WTC11 (cell line): Measurements from ENCODE around the gene GALNTL6. TPM values are rescaled to one million over a fixed set of nuclear protein-coding genes. Genes with fewer than 3 reads are reported as not detected.

Experiments used
- ATAC-seq: fragments of 200-7000 bp; cut with Tn5 transposase; 2 replicates; pipeline ENCODE4 v1.10.0; 2021; ENCODE audit warnings: mild to moderate bottlenecking, moderate library complexity
- CTCF ChIA-PET: fragments of 300-600 bp; sonication (Branson Sonifier 250); formaldehyde crosslinking; loops from one replicate; lab custom pipeline; 2021; ENCODE audit warnings: antibody characterized with exemption; lab: Charles Lee
- POLR2A ChIA-PET: fragments of 350-600 bp; sonication (Branson Sonifier 250); formaldehyde crosslinking; loops from one replicate; lab custom pipeline; 2021; ENCODE audit warnings: antibody characterized with exemption; lab: Charles Lee
- DNase-seq: peaks from one replicate; pipeline ENCODE4 v3.0.0; 2021; ENCODE audit warnings: low spot score
- H3K27ac Mint-ChIP-seq: 2 replicates; pipeline ENCODE4 v1.8.0; 2021; ENCODE audit warnings: mixed read lengths
- H3K27me3 Mint-ChIP-seq: 2 replicates; pipeline ENCODE4 v1.8.0; 2021; ENCODE audit warnings: low read depth, mild to moderate bottlenecking, moderate library complexity, mixed read lengths
- H3K36me3 Mint-ChIP-seq: 2 replicates; pipeline ENCODE4 v1.8.0; 2021; ENCODE audit warnings: mixed read lengths
- H3K4me1 Mint-ChIP-seq: 2 replicates; pipeline ENCODE4 v1.8.0; 2022; ENCODE audit warnings: mixed read lengths
- H3K4me3 Mint-ChIP-seq: 2 replicates; pipeline ENCODE4 v1.8.0; 2021; ENCODE audit warnings: mild to moderate bottlenecking, moderate library complexity, mixed read lengths
- H3K9me3 Mint-ChIP-seq: 2 replicates; pipeline ENCODE4 v1.8.0; 2021; ENCODE audit warnings: mixed read lengths
- EMX1 ChIP-seq: fragments of 250-450 bp; sonication (Bioruptor Pico); IDR thresholded peaks from 2 replicates; pipeline ENCODE4 v1.8.0; 2021; ENCODE audit warnings: mild to moderate bottlenecking
- FOXP4 ChIP-seq: sonication (generic); formaldehyde crosslinking; IDR thresholded peaks from 2 replicates; pipeline ENCODE4 v1.8.0; 2022; ENCODE audit warnings: mild to moderate bottlenecking, missing genetic modification reagents
- GRHL2 ChIP-seq: fragments of 250-450 bp; sonication (Bioruptor Pico); IDR thresholded peaks from 2 replicates; pipeline ENCODE4 v1.8.0; 2022; ENCODE audit warnings: mild to moderate bottlenecking, moderate library complexity; ENCODE audit not compliant: insufficient replicate concordance, severe bottlenecking
- IRF2 ChIP-seq: sonication (generic); formaldehyde crosslinking; IDR thresholded peaks from 2 replicates; pipeline ENCODE4 v1.8.0; 2022; ENCODE audit warnings: low read depth, missing genetic modification reagents, borderline replicate concordance
- JAZF1 ChIP-seq: fragments of 250-450 bp; sonication (Bioruptor Pico); IDR thresholded peaks from 2 replicates; pipeline ENCODE4 v1.9.0; 2021; ENCODE audit warnings: moderate library complexity, mild to moderate bottlenecking, inconsistent platforms
- MYBL2 ChIP-seq: sonication (generic); formaldehyde crosslinking; IDR thresholded peaks from 2 replicates; pipeline ENCODE4 v1.8.1; 2023; ENCODE audit warnings: mild to moderate bottlenecking, moderate library complexity, missing genetic modification reagents
- NFATC4 ChIP-seq: fragments of 250-450 bp; sonication (Bioruptor Pico); IDR thresholded peaks from 2 replicates; pipeline ENCODE4 v1.9.0; 2021; ENCODE audit warnings: mild to moderate bottlenecking
- NR2C2 ChIP-seq: sonication (generic); formaldehyde crosslinking; IDR thresholded peaks from 2 replicates; pipeline ENCODE4 v1.8.0; 2022; ENCODE audit warnings: mild to moderate bottlenecking, missing genetic modification reagents
- SOX15 ChIP-seq: fragments of 250-450 bp; sonication (Bioruptor Pico); IDR thresholded peaks from 2 replicates; pipeline ENCODE4 v1.9.0; 2021; ENCODE audit warnings: mild to moderate bottlenecking
- TEAD4 ChIP-seq: sonication (generic); formaldehyde crosslinking; IDR thresholded peaks from 2 replicates; pipeline ENCODE4 v1.8.0; 2022; ENCODE audit warnings: mild to moderate bottlenecking, missing genetic modification reagents
- ZBTB21 ChIP-seq: sonication (generic); formaldehyde crosslinking; IDR thresholded peaks from 2 replicates; pipeline ENCODE4 v1.8.1; 2023; ENCODE audit warnings: mild to moderate bottlenecking, missing genetic modification reagents, borderline replicate concordance
- ZNF232 ChIP-seq: sonication (generic); formaldehyde crosslinking; IDR thresholded peaks from 2 replicates; pipeline ENCODE4 v1.8.0; 2022; ENCODE audit warnings: mild to moderate bottlenecking, missing genetic modification reagents
- ZNF263 ChIP-seq: sonication (generic); formaldehyde crosslinking; IDR thresholded peaks from 2 replicates; pipeline ENCODE4 v1.8.1; 2022; ENCODE audit warnings: low read depth, mild to moderate bottlenecking, moderate library complexity, missing genetic modification reagents
- ZNF317 ChIP-seq: sonication (generic); formaldehyde crosslinking; IDR thresholded peaks from 2 replicates; pipeline ENCODE4 v1.8.1; 2023; ENCODE audit warnings: low read depth, mild to moderate bottlenecking, moderate library complexity, missing genetic modification reagents, borderline replicate concordance
- ZNF671 ChIP-seq: fragments of 250-450 bp; sonication (Bioruptor Pico); IDR thresholded peaks from 2 replicates; pipeline ENCODE4 v1.8.0; 2021; ENCODE audit warnings: mild to moderate bottlenecking
- ZSCAN18 ChIP-seq: fragments of 250-450 bp; sonication (Bioruptor Pico); IDR thresholded peaks from 2 replicates; pipeline ENCODE4 v2.1.2; 2022; ENCODE audit warnings: mild to moderate bottlenecking, moderate library complexity
- total RNA-seq: library from RNA; stranded (reverse); gene quantifications from 3 replicates; pipeline ENCODE4 v1.2.3, GENCODE V29; 2021
- TF ChIP-seq, protein P1 (sequence below): sonication (generic); formaldehyde crosslinking; IDR thresholded peaks from 2 replicates; pipeline ENCODE4 v1.8.1; 2023; ENCODE audit warnings: mild to moderate bottlenecking, missing genetic modification reagents
- TF ChIP-seq, protein P2 (sequence below): fragments of 250-450 bp; sonication (Bioruptor Pico); IDR thresholded peaks from 2 replicates; pipeline ENCODE4 v1.8.0; 2021; ENCODE audit warnings: mild to moderate bottlenecking
- TF ChIP-seq, protein P3 (sequence below): sonication (generic); formaldehyde crosslinking; IDR thresholded peaks from 2 replicates; pipeline ENCODE4 v1.8.1; 2023; ENCODE audit warnings: mild to moderate bottlenecking, missing genetic modification reagents
- TF ChIP-seq, protein P4 (sequence below): fragments of 250-450 bp; sonication (Bioruptor Pico); IDR thresholded peaks from 2 replicates; pipeline ENCODE4 v1.9.0; 2021; ENCODE audit warnings: mild to moderate bottlenecking, borderline replicate concordance

GALNTL6 gene
- total RNA-seq, 1 experiment from 2014 or later = 0.24 TPM

DNA sequence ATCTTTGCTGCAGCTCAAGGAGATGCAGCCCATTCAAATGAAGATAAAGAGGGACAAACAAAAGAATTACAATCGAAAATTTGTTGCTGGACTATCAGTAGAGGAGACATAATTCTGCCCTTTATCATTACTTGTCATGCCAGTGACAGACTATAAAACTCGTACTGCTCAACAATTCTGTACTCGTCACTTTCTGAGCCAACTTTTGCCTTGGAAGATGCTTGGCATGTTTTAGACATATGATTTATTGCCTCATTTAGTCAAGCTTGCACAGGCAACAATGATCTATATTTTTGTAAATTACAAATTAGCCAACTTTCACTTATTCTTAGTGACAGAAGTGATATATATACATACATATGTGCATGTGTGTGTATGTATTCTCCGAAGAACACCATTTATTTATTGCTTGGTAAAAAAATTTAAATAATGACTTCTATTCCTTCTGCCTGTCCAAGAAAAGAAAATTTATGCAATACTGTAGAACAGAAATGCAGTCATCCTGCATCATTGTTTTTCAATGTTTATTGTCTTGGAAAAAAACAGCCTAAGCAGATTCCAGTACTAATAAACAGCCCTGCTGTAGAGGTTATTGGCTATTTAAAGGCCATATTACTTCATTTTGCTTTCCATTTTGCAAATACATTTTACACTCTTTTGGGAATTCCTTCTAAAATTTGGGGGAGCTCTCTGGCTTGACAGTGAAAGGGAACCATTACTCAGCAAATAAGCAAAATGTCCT is 980.5 kb downstream of the GALNTL6 start:
- no peak overlapping the region for H3K27ac Mint-ChIP-seq
- POLR2A ChIA-PET = no interaction called here
- no peaks in the 10 kb centered on the region for H3K27me3 Mint-ChIP-seq
- H3K9me3 Mint-ChIP-seq = 0 out of 2 replicates have a peak, but pooled peaks cover 3% of the 10 kb centered on the region
- peaks cover 6% of the 10 kb centered on the region for H3K4me1 Mint-ChIP-seq
- ATAC-seq = no peak
- CTCF ChIA-PET = no interaction called here
- TF ChIP-seq ZNF232 (CRISPR knock-in tag) = no peak
- TF ChIP-seq ZNF263 = no peak
- TF ChIP-seq, protein P1, sequence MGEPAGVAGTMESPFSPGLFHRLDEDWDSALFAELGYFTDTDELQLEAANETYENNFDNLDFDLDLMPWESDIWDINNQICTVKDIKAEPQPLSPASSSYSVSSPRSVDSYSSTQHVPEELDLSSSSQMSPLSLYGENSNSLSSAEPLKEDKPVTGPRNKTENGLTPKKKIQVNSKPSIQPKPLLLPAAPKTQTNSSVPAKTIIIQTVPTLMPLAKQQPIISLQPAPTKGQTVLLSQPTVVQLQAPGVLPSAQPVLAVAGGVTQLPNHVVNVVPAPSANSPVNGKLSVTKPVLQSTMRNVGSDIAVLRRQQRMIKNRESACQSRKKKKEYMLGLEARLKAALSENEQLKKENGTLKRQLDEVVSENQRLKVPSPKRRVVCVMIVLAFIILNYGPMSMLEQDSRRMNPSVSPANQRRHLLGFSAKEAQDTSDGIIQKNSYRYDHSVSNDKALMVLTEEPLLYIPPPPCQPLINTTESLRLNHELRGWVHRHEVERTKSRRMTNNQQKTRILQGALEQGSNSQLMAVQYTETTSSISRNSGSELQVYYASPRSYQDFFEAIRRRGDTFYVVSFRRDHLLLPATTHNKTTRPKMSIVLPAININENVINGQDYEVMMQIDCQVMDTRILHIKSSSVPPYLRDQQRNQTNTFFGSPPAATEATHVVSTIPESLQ (CRISPR knock-in tag) = no peak
- TF ChIP-seq TEAD4 (CRISPR knock-in tag) = no peak
- no peak for TF ChIP-seq SOX15 (CRISPR knock-in tag)
- TF ChIP-seq MYBL2 (CRISPR knock-in tag) = no peak
- TF ChIP-seq, protein P2, sequence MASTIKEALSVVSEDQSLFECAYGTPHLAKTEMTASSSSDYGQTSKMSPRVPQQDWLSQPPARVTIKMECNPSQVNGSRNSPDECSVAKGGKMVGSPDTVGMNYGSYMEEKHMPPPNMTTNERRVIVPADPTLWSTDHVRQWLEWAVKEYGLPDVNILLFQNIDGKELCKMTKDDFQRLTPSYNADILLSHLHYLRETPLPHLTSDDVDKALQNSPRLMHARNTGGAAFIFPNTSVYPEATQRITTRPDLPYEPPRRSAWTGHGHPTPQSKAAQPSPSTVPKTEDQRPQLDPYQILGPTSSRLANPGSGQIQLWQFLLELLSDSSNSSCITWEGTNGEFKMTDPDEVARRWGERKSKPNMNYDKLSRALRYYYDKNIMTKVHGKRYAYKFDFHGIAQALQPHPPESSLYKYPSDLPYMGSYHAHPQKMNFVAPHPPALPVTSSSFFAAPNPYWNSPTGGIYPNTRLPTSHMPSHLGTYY (CRISPR knock-in tag) = no peak
- TF ChIP-seq ZNF317 (CRISPR knock-in tag) = no peak
- TF ChIP-seq NR2C2 (CRISPR knock-in tag) = no peak
- no peak for TF ChIP-seq ZNF671
- TF ChIP-seq JAZF1 = no peak
- TF ChIP-seq, protein P3, sequence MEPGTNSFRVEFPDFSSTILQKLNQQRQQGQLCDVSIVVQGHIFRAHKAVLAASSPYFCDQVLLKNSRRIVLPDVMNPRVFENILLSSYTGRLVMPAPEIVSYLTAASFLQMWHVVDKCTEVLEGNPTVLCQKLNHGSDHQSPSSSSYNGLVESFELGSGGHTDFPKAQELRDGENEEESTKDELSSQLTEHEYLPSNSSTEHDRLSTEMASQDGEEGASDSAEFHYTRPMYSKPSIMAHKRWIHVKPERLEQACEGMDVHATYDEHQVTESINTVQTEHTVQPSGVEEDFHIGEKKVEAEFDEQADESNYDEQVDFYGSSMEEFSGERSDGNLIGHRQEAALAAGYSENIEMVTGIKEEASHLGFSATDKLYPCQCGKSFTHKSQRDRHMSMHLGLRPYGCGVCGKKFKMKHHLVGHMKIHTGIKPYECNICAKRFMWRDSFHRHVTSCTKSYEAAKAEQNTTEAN = no peak
- no peak for TF ChIP-seq FOXP4 (CRISPR knock-in tag)
- TF ChIP-seq NFATC4 (CRISPR knock-in tag) = no peak
- TF ChIP-seq ZBTB21 = no peak
- TF ChIP-seq IRF2 (CRISPR knock-in tag) = no peak
- TF ChIP-seq EMX1 (CRISPR knock-in tag) = no peak
- no peak for TF ChIP-seq GRHL2 (CRISPR knock-in tag)
- TF ChIP-seq, all 79 proteins: peak for 0
- H3K36me3 Mint-ChIP-seq = no peaks in the 10 kb centered on the region
- no peak overlapping the region for H3K4me3 Mint-ChIP-seq
- no peak for DNase-seq

GRCh38 chr4:172794307-172794703 is 981.1 kb downstream of the GALNTL6 start:
- H3K27me3 Mint-ChIP-seq = no peaks in the 10 kb centered on the region

More at GRCh38 chr4:172794307-172794703, 981.1 kb downstream of the GALNTL6 start:
- TF ChIP-seq, protein P4, sequence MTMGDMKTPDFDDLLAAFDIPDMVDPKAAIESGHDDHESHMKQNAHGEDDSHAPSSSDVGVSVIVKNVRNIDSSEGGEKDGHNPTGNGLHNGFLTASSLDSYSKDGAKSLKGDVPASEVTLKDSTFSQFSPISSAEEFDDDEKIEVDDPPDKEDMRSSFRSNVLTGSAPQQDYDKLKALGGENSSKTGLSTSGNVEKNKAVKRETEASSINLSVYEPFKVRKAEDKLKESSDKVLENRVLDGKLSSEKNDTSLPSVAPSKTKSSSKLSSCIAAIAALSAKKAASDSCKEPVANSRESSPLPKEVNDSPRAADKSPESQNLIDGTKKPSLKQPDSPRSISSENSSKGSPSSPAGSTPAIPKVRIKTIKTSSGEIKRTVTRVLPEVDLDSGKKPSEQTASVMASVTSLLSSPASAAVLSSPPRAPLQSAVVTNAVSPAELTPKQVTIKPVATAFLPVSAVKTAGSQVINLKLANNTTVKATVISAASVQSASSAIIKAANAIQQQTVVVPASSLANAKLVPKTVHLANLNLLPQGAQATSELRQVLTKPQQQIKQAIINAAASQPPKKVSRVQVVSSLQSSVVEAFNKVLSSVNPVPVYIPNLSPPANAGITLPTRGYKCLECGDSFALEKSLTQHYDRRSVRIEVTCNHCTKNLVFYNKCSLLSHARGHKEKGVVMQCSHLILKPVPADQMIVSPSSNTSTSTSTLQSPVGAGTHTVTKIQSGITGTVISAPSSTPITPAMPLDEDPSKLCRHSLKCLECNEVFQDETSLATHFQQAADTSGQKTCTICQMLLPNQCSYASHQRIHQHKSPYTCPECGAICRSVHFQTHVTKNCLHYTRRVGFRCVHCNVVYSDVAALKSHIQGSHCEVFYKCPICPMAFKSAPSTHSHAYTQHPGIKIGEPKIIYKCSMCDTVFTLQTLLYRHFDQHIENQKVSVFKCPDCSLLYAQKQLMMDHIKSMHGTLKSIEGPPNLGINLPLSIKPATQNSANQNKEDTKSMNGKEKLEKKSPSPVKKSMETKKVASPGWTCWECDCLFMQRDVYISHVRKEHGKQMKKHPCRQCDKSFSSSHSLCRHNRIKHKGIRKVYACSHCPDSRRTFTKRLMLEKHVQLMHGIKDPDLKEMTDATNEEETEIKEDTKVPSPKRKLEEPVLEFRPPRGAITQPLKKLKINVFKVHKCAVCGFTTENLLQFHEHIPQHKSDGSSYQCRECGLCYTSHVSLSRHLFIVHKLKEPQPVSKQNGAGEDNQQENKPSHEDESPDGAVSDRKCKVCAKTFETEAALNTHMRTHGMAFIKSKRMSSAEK = no peak
- TF ChIP-seq ZSCAN18 (CRISPR knock-in tag) = no peak
- Mint-ChIP-seq H3K36me3 (no peaks in the 10 kb centered on the region), H3K27ac (no peak overlapping the region), H3K4me3 (no peak overlapping the region), H3K9me3 (0 out of 2 replicates have a peak, but pooled peaks cover 3% of the 10 kb centered on the region), H3K4me1 (peaks cover 6% of the 10 kb centered on the region)
- ChIA-PET CTCF (no interaction called here), POLR2A (no interaction called here)
- ATAC-seq = no peak
- no peak for DNase-seq
